ENCODE data around the gene PTPN20.
"Not testable (repeated sequence)": the region's sequence is repeated elsewhere in the genome, so short reads cannot be mapped to it uniquely, and the experiment has no call there.

PTPN20 gene

DNA sequence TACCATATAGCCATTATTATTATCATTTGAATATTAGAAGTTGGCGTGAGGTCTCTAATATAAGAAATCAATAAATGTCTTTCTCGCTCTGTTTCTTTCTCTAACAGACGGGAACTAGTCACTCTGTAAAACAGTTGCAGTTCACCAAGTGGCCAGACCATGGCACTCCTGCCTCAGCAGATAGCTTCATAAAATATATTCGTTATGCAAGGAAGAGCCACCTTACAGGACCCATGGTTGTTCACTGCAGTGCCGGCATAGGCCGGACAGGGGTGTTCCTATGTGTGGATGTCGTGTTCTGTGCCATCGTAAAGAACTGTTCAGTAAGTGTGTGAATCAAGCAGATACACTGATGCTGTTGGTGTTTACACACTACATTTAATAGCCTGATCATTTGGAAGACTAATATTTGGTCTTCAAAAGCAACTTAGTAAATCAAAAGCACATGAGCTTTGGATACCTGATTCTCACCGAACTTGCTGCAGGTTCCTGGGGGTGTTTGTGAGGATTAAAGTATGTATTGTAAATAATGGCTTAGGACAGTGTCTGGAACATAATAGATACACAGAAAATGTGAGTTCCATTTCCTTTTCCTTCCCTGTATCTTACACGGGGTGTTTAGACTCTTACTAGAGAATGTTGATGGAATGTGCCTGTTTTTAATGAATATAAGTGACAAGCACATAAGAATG lies 76.2 kb downstream of the PTPN20 start:
- H3K9me3 Mint-ChIP-seq, result not testable (repeated sequence)

DNA sequence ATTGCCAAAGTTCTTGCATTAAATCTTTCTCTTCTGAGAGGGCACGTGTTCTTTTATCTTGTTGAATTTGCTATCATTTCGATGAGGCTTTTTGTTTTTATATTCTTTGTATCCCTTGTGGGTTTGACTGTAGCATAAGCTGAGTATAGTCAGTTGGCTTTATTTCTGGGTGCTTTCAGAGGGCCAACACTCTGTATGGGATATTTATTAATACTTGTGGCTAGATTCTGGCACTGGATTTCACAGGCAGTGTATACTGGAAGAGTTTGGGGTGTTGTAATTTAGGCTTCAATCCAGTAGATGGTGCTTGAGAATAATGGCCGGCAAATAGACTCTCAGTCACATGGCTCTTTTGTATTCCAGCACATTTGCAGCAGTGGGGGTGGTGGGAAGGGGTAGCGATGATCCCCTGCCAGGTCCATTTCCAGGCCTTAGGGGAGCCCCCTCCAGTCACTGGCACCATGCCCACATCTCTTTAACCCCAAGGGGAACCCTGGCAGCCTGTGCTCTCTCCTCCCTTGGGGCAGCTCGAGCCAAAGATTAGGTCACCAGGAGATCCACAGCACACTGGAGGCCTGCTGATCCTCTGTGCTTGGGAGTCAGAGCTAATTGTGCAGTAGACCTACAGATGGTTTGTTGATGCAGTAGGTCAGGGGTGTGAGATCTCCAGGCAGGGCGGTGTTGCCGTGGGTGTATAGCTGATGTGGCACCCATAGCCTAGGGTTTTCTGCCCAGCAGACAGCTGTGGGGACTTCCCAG lies 81.8 kb downstream of the PTPN20 start:
- H3K27ac Mint-ChIP-seq (ENCODE audit: low read depth), result no peak overlapping the region
- no peaks in the 10 kb centered on the region for H3K9me3 Mint-ChIP-seq
- no peak for ATAC-seq (replicated peaks; ENCODE audit: extremely low read depth, poor library complexity, severe bottlenecking)
- DNase-seq (ENCODE audit: low spot score in 2 of 2), result no peak
- no peak overlapping the region for H3K4me3 Mint-ChIP-seq
- H3K36me3 Mint-ChIP-seq (ENCODE audit: insufficient read depth), result peaks cover 1% of the 10 kb centered on the region
- peaks cover 25% of the 10 kb centered on the region for H3K27me3 Mint-ChIP-seq
- no peaks in the 10 kb centered on the region for H3K4me1 Mint-ChIP-seq

More for the DNA sequence above, 76.2 kb downstream of the PTPN20 start:
- ATAC-seq (replicated peaks; ENCODE audit: extremely low read depth, poor library complexity, severe bottlenecking), result peak; percentile 76
- DNase-seq (ENCODE audit: low spot score in 2 of 2); H3K27ac Mint-ChIP-seq (ENCODE audit: low read depth); H3K27me3 Mint-ChIP-seq; H3K4me3 Mint-ChIP-seq; H3K36me3 Mint-ChIP-seq (ENCODE audit: insufficient read depth); H3K4me1 Mint-ChIP-seq: not testable (repeated sequence)

DNA sequence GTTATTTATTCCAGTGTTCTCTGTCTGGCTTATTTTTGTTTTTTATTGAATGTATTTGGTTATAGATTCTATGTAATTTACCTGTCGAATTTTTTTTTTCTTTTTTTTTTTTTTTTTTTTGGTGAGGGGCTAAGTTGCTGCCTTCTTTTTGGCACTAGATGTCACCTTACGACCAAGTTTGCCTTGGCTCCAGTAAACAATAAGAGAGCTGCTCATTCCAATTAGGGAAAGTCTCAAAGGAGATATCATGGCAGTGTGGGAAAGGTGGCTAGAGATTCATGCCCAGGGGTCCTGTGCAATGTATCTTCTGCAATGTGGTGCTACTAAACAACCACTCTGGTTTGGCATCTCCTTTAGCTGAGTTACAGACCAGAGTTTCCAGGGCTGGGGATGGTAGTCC lies 84.0 kb downstream of the PTPN20 start:
- ATAC-seq (replicated peaks; ENCODE audit: extremely low read depth, poor library complexity, severe bottlenecking) (no peak), DNase-seq (ENCODE audit: low spot score in 2 of 2) (no peak)
- Mint-ChIP-seq H3K4me1 (no peaks in the 10 kb centered on the region), H3K27me3 (peaks cover 25% of the 10 kb centered on the region), H3K36me3 (ENCODE audit: insufficient read depth) (peaks cover 1% of the 10 kb centered on the region), H3K4me3 (no peak overlapping the region), H3K9me3 (no peaks in the 10 kb centered on the region), H3K27ac (ENCODE audit: low read depth) (no peak overlapping the region)

DNA sequence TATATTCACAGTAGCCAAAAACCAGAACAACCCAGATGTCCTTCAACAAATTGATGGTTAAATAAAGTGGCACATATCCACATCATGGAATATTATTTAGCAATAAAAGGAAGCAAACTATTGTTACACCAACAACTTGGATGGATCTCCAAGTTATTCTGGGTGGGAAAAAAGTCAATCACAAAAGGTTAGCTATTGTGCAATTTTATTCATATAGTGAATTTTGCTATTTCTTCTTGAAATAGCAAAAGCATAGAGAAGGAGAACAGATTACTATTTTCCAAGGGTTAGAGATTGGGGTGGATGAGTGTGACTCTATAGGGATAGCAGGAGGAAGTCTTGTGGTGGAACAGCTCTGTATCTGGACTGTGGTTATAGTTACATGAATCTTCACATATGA lies 87.0 kb downstream of the PTPN20 start:
- H3K4me1 Mint-ChIP-seq, result no peaks in the 10 kb centered on the region
- H3K9me3 Mint-ChIP-seq, result no peaks in the 10 kb centered on the region
- no peak for DNase-seq (ENCODE audit: low spot score in 2 of 2)
- no peak overlapping the region for H3K4me3 Mint-ChIP-seq
- ATAC-seq (replicated peaks; ENCODE audit: extremely low read depth, poor library complexity, severe bottlenecking), result no peak
- no peak overlapping the region for H3K27ac Mint-ChIP-seq (ENCODE audit: low read depth)
- H3K36me3 Mint-ChIP-seq (ENCODE audit: insufficient read depth), result peaks cover 1% of the 10 kb centered on the region
- H3K27me3 Mint-ChIP-seq, result peaks cover 16% of the 10 kb centered on the region

- Mint-ChIP-seq H3K27me3 (peaks cover 16% of the 10 kb centered on the region), H3K4me3 (no peak overlapping the region), H3K4me1 (no peaks in the 10 kb centered on the region), H3K36me3 (ENCODE audit: insufficient read depth) (peaks cover 1% of the 10 kb centered on the region), H3K27ac (ENCODE audit: low read depth) (no peak overlapping the region), H3K9me3 (no peaks in the 10 kb centered on the region)
- ATAC-seq (replicated peaks; ENCODE audit: extremely low read depth, poor library complexity, severe bottlenecking) (no peak), DNase-seq (ENCODE audit: low spot score in 2 of 2) (no peak)
Measured at GRCh38 chr10:46998595-46998994, 87.4 kb downstream of the PTPN20 start.

DNA sequence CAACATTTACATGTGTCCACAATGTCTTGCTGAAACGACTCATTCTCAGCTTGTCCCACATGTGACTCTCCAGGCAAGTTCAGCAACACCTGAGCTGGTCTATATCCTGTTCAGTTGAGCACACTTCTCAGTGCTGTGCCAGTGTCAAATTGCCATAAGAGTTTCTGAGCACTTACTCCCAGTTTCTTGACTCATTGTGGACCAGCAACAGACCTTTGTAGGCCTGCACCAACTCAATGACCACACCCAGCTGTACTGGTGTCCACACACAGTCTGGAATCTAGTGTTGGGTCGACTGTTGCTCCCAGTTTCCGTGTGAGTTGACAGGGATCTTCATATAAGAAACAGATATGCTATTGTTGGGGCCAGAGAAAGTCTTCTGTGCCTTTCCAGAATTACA lies 88.0 kb downstream of the PTPN20 start:
- Mint-ChIP-seq H3K36me3 (ENCODE audit: insufficient read depth) (peaks cover 1% of the 10 kb centered on the region), H3K27ac (ENCODE audit: low read depth) (no peak overlapping the region), H3K4me1 (no peaks in the 10 kb centered on the region), H3K9me3 (no peaks in the 10 kb centered on the region), H3K27me3 (peaks cover 16% of the 10 kb centered on the region), H3K4me3 (no peak overlapping the region)
- no peak for ATAC-seq (replicated peaks; ENCODE audit: extremely low read depth, poor library complexity, severe bottlenecking)
- no peak for DNase-seq (ENCODE audit: low spot score in 2 of 2)

GRCh38 chr10:47008769-47009168 lies 97.5 kb downstream of the PTPN20 start:
- H3K4me1 Mint-ChIP-seq, result no peaks in the 10 kb centered on the region
- no peaks in the 10 kb centered on the region for H3K36me3 Mint-ChIP-seq (ENCODE audit: insufficient read depth)
- peaks cover 46% of the 10 kb centered on the region for H3K27me3 Mint-ChIP-seq
- ATAC-seq (replicated peaks; ENCODE audit: extremely low read depth, poor library complexity, severe bottlenecking), result no peak
- no peak overlapping the region for H3K27ac Mint-ChIP-seq (ENCODE audit: low read depth)
- DNase-seq (ENCODE audit: low spot score in 2 of 2), result no peak
- no peak overlapping the region for H3K4me3 Mint-ChIP-seq
- H3K9me3 Mint-ChIP-seq, result no peaks in the 10 kb centered on the region

DNA sequence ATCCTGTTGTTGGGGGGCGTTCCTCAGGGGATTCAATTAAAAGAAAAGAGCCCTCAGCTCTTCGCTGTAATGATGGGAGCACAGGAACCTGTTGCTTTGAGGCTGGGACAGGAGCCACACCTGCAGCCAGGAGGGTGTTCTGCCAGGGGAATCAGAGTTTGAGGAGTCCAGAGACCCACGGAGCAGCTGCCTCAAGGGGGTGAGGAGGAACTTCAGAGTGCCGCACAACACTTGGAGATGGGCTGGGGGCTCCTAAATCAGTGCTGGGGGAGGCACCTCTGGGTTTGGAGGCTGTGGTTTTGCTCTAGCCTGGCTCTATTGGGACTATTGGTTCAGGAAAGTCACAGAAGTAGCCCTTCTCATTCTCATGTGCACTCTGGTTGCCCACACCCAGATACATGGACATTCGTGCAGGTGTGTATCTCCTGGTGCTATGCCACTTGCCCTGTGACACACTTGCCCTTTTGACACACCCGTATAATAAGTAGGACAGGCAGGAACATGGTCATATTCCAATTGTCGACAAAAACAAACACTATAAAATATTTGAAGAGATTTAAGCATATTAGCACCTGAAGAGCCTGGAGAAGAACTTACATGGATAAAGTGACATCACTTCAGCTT lies 98.1 kb downstream of the PTPN20 start:
- ATAC-seq (replicated peaks; ENCODE audit: extremely low read depth, poor library complexity, severe bottlenecking) (no peak), DNase-seq (ENCODE audit: low spot score in 2 of 2) (no peak)
- H3K9me3 Mint-ChIP-seq, result no peaks in the 10 kb centered on the region
- H3K4me3 Mint-ChIP-seq, result no peak overlapping the region
- no peaks in the 10 kb centered on the region for H3K4me1 Mint-ChIP-seq
- no peaks in the 10 kb centered on the region for H3K36me3 Mint-ChIP-seq (ENCODE audit: insufficient read depth)
- H3K27me3 Mint-ChIP-seq, result peaks cover 46% of the 10 kb centered on the region
- H3K27ac Mint-ChIP-seq (ENCODE audit: low read depth), result no peak overlapping the region

GRCh38 chr10:47010036-47010435 lies 98.8 kb downstream of the PTPN20 start:
- Mint-ChIP-seq H3K9me3 (no peaks in the 10 kb centered on the region), H3K4me1 (no peaks in the 10 kb centered on the region), H3K27ac (ENCODE audit: low read depth) (no peak overlapping the region), H3K27me3 (peaks cover 46% of the 10 kb centered on the region), H3K4me3 (no peak overlapping the region), H3K36me3 (ENCODE audit: insufficient read depth) (no peaks in the 10 kb centered on the region)
- ATAC-seq (replicated peaks; ENCODE audit: extremely low read depth, poor library complexity, severe bottlenecking) (no peak), DNase-seq (ENCODE audit: low spot score in 2 of 2) (no peak)

GRCh38 chr10:47012214-47012613 lies 101.0 kb downstream of the PTPN20 start:
- ATAC-seq (replicated peaks; ENCODE audit: extremely low read depth, poor library complexity, severe bottlenecking), result no peak
- no peaks in the 10 kb centered on the region for H3K36me3 Mint-ChIP-seq (ENCODE audit: insufficient read depth)
- no peaks in the 10 kb centered on the region for H3K4me1 Mint-ChIP-seq
- H3K27me3 Mint-ChIP-seq, result peaks cover 36% of the 10 kb centered on the region
- H3K9me3 Mint-ChIP-seq, result no peaks in the 10 kb centered on the region
- no peak for DNase-seq (ENCODE audit: low spot score in 2 of 2)
- H3K27ac Mint-ChIP-seq (ENCODE audit: low read depth), result no peak overlapping the region
- H3K4me3 Mint-ChIP-seq, result no peak overlapping the region

GRCh38 chr10:47013507-47014154 lies 102.4 kb downstream of the PTPN20 start:
- no peak for DNase-seq (ENCODE audit: low spot score in 2 of 2)
- H3K4me3 Mint-ChIP-seq, result no peak overlapping the region
- no peak overlapping the region for H3K27ac Mint-ChIP-seq (ENCODE audit: low read depth)
- ATAC-seq (replicated peaks; ENCODE audit: extremely low read depth, poor library complexity, severe bottlenecking), result no peak
- H3K36me3 Mint-ChIP-seq (ENCODE audit: insufficient read depth), result no peaks in the 10 kb centered on the region
- H3K9me3 Mint-ChIP-seq, result no peaks in the 10 kb centered on the region
- no peaks in the 10 kb centered on the region for H3K4me1 Mint-ChIP-seq
- H3K27me3 Mint-ChIP-seq, result peaks cover 30% of the 10 kb centered on the region

DNA sequence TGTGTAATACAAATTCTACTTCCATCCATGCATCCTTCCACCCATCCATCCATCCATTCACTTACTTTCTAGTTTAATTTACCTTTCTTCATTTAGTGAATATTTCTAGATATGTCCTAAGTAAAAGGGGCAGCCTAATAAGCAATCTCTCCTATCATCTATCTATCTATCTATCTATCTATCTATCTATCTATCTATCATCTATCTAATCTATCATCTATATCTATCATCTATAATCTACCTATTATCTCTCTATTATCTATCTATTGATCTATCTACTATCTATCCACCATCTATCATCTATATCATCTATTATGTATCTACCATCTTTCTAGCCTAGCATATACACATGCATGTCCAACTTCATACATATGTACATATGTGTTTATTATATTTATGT lies 104.2 kb downstream of the PTPN20 start:
- Mint-ChIP-seq H3K9me3 (no peaks in the 10 kb centered on the region), H3K4me1 (no peaks in the 10 kb centered on the region), H3K4me3 (no peak overlapping the region), H3K27ac (ENCODE audit: low read depth) (no peak overlapping the region), H3K36me3 (ENCODE audit: insufficient read depth) (no peaks in the 10 kb centered on the region), H3K27me3 (peaks cover 16% of the 10 kb centered on the region)
- ATAC-seq (replicated peaks; ENCODE audit: extremely low read depth, poor library complexity, severe bottlenecking) (no peak), DNase-seq (ENCODE audit: low spot score in 2 of 2) (no peak)

Measured in central memory CD8-positive, alpha-beta T cell (primary cell).